Stimulated activated naive CD8-positive, alpha-beta T cell treated with anti-CD3 and anti-CD28 coated beads, Interleukin-15, Interleukin-2, amounts not matched to agents 100 ng/mL and 50 ng/mL, for 24 hours (primary cell): ENCODE data around the gene PER1.
"Not testable (repeated sequence)": the region's sequence is repeated elsewhere in the genome, so short reads cannot be mapped to it uniquely, and the experiment has no call there.

Experiments used
- H3K27ac Mint-ChIP-seq: one replicate; pipeline ENCODE4 v1.8.0; 2021; ENCODE audit warnings: mild to moderate bottlenecking, mixed read lengths
- H3K27me3 Mint-ChIP-seq: one replicate; pipeline ENCODE4 v1.8.0; 2021; ENCODE audit warnings: mixed read lengths
- H3K36me3 Mint-ChIP-seq: one replicate; pipeline ENCODE4 v1.8.0; 2021; ENCODE audit warnings: low read depth, mixed read lengths
- H3K4me1 Mint-ChIP-seq: one replicate; pipeline ENCODE4 v1.8.0; 2021; ENCODE audit warnings: low read depth, mixed read lengths
- H3K4me3 Mint-ChIP-seq: one replicate; pipeline ENCODE4 v1.8.0; 2021; ENCODE audit warnings: mild to moderate bottlenecking, mixed read lengths
- H3K9me3 Mint-ChIP-seq: one replicate; pipeline ENCODE4 v1.8.0; 2021; ENCODE audit warnings: mixed read lengths

PER1 gene

GRCh38 chr17:8176998-8177731 is 25.0 kb upstream of the PER1 start:
- Mint-ChIP-seq H3K27ac (peak overlapping the region; percentile 95), H3K9me3 (no peaks in the 10 kb centered on the region), H3K36me3 (no peaks in the 10 kb centered on the region), H3K4me1 (peaks cover 44% of the 10 kb centered on the region), H3K27me3 (no peaks in the 10 kb centered on the region), H3K4me3 (peak overlapping the region; percentile 95)

GRCh38 chr17:8176197-8176940 is 24.2 kb upstream of the PER1 start, which contains the start of gene TMEM107:
TSS of gene TMEM107 (minus strand) at chr17:8176380. CDS start at chr17:8176286, 94 bp downstream.
- H3K4me3 Mint-ChIP-seq: peak within 1 kb of the TSS; percentile 95
- peak within 1 kb of the TSS; percentile 95 for H3K27ac Mint-ChIP-seq
- no peaks in the 10 kb centered on the region for H3K9me3 Mint-ChIP-seq
- no peaks in the 10 kb centered on the region for H3K27me3 Mint-ChIP-seq
- H3K4me1 Mint-ChIP-seq: peaks cover 45% of the 10 kb centered on the region
- no peaks in the 10 kb centered on the region for H3K36me3 Mint-ChIP-seq

GRCh38 chr17:8175795-8176196 is 23.6 kb upstream of the PER1 start:
- H3K36me3 Mint-ChIP-seq: no peaks in the 10 kb centered on the region
- no peaks in the 10 kb centered on the region for H3K9me3 Mint-ChIP-seq
- H3K4me3 Mint-ChIP-seq: peak overlapping the region; percentile 95
- peaks cover 45% of the 10 kb centered on the region for H3K4me1 Mint-ChIP-seq
- H3K27me3 Mint-ChIP-seq: no peaks in the 10 kb centered on the region
- peak overlapping the region; percentile 95 for H3K27ac Mint-ChIP-seq

- Mint-ChIP-seq H3K4me3 (peak overlapping the region; percentile 83), H3K36me3 (no peaks in the 10 kb centered on the region), H3K9me3 (no peaks in the 10 kb centered on the region), H3K4me1 (peaks cover 45% of the 10 kb centered on the region), H3K27me3 (no peaks in the 10 kb centered on the region), H3K27ac (peak overlapping the region; percentile 100)
Observed at GRCh38 chr17:8173871-8174322, 21.7 kb upstream of the PER1 start.

GRCh38 chr17:8173056-8173870 is 21.1 kb upstream of the PER1 start:
- peak overlapping the region; percentile 83 for H3K4me3 Mint-ChIP-seq
- no peaks in the 10 kb centered on the region for H3K36me3 Mint-ChIP-seq
- H3K4me1 Mint-ChIP-seq: peaks cover 45% of the 10 kb centered on the region
- no peaks in the 10 kb centered on the region for H3K27me3 Mint-ChIP-seq
- peak overlapping the region; percentile 100 for H3K27ac Mint-ChIP-seq
- no peaks in the 10 kb centered on the region for H3K9me3 Mint-ChIP-seq

GRCh38 chr17:8170186-8170585 is 18.0 kb upstream of the PER1 start:
- H3K27ac Mint-ChIP-seq, H3K4me3 Mint-ChIP-seq, H3K27me3 Mint-ChIP-seq, H3K36me3 Mint-ChIP-seq, H3K9me3 Mint-ChIP-seq: not testable (repeated sequence)
- peaks cover 30% of the 10 kb centered on the region for H3K4me1 Mint-ChIP-seq

- Mint-ChIP-seq H3K4me3 (no peak overlapping the region), H3K4me1 (peaks cover 28% of the 10 kb centered on the region), H3K27me3 (no peaks in the 10 kb centered on the region), H3K27ac (no peak overlapping the region), H3K9me3 (no peaks in the 10 kb centered on the region), H3K36me3 (no peaks in the 10 kb centered on the region)
Observed at GRCh38 chr17:8167526-8167925, 15.3 kb upstream of the PER1 start.

GRCh38 chr17:8166731-8167130 is 14.5 kb upstream of the PER1 start:
- Mint-ChIP-seq H3K4me1 (peaks cover 26% of the 10 kb centered on the region), H3K4me3 (no peak overlapping the region), H3K9me3 (no peaks in the 10 kb centered on the region), H3K27ac (no peak overlapping the region), H3K36me3 (peaks cover under 1% of the 10 kb centered on the region), H3K27me3 (no peaks in the 10 kb centered on the region)

- H3K27me3 Mint-ChIP-seq: no peaks in the 10 kb centered on the region
- no peaks in the 10 kb centered on the region for H3K9me3 Mint-ChIP-seq
- peak overlapping the region; percentile 81 for H3K4me3 Mint-ChIP-seq
- peak overlapping the region; percentile 97 for H3K27ac Mint-ChIP-seq
- peaks cover 20% of the 10 kb centered on the region for H3K36me3 Mint-ChIP-seq
- H3K4me1 Mint-ChIP-seq: peaks cover 46% of the 10 kb centered on the region
Observed at GRCh38 chr17:8164815-8165131, 12.6 kb upstream of the PER1 start.

GRCh38 chr17:8163978-8164814 is 12.0 kb upstream of the PER1 start:
- H3K36me3 Mint-ChIP-seq: peaks cover 25% of the 10 kb centered on the region
- H3K4me1 Mint-ChIP-seq: peaks cover 52% of the 10 kb centered on the region
- no peaks in the 10 kb centered on the region for H3K9me3 Mint-ChIP-seq
- H3K27me3 Mint-ChIP-seq: no peaks in the 10 kb centered on the region
- H3K4me3 Mint-ChIP-seq: peak overlapping the region; percentile 81
- peak overlapping the region; percentile 97 for H3K27ac Mint-ChIP-seq

- peaks cover 30% of the 10 kb centered on the region for H3K36me3 Mint-ChIP-seq
- no peaks in the 10 kb centered on the region for H3K27me3 Mint-ChIP-seq
- H3K4me1 Mint-ChIP-seq: peaks cover 61% of the 10 kb centered on the region
- H3K4me3 Mint-ChIP-seq: peak overlapping the region; percentile 81
- H3K9me3 Mint-ChIP-seq: no peaks in the 10 kb centered on the region
- peak overlapping the region; percentile 97 for H3K27ac Mint-ChIP-seq
Observed at GRCh38 chr17:8162997-8163977, 11.1 kb upstream of the PER1 start.

GRCh38 chr17:8162233-8162996 is 10.2 kb upstream of the PER1 start, which contains the start of gene VAMP2:
TSS of gene VAMP2 (minus strand) at chr17:8162948. CDS start at chr17:8162879, 69 bp downstream.
- peak within 1 kb of the TSS; percentile 89 for H3K4me3 Mint-ChIP-seq
- H3K27ac Mint-ChIP-seq: peak within 1 kb of the TSS; percentile 97

More at GRCh38 chr17:8162233-8162996, 10.2 kb upstream of the PER1 start, which contains the start of gene VAMP2:
- Mint-ChIP-seq H3K4me1 (peaks cover 61% of the 10 kb centered on the region), H3K36me3 (peaks cover 30% of the 10 kb centered on the region), H3K9me3 (no peaks in the 10 kb centered on the region), H3K27me3 (no peaks in the 10 kb centered on the region)
